GDM1 (cell line): ENCODE data around the gene VPS50.

Experiments
- DNase-seq: peaks from one replicate; lab custom pipeline; 2025; lab: John Stamatoyannopoulos, UW

The VPS50 gene

DNA sequence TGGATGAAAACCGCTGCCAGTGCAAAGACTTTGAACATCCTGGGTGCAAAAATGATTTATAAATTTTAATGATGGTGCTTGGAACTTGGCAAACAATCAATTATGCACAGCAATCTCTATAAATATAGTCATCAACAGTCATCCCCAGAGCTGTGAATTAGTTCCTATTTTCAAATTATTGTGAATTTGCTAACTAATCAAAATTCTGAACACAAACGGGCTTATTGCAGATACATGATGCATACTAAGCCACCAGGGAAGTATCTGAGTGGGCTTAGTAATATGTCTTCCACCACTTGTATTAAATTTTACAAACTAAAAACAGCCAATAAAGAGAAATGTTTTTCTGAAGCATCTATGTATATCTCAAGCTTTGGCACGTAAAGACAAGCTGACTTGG lies 177.2 kb downstream of the VPS50 start:
- DNase-seq: no peak
